Kidney (tissue), 14 donors: ENCODE results near the gene NRP1. TPM values are rescaled to one million over a fixed set of nuclear protein-coding genes. Genes with fewer than 3 reads are reported as not detected.

ENCODE experiments used
- DNase-seq, 5 donors: peaks; one replicate each; pipeline ENCODE4 v3.0.0-alpha.2; 2013 to 2020
- FAIRE-seq: peaks from 2 replicates; lab custom pipeline; 2012; peaks lifted over from hg19 to GRCh38; lab: Jason Lieb, UNC
- H3K27ac ChIP-seq, 2 donors: one replicate each; pipeline ENCODE4 v1.7.0; 2013; ENCODE audit warnings: low read depth in 2 of 2, low read length in 2 of 2, inconsistent platforms in 1 of 2
- H3K27me3 ChIP-seq: one replicate; pipeline ENCODE4 v1.7.1; 2013; ENCODE audit warnings: low read length, inconsistent platforms; ENCODE audit not compliant: control insufficient read depth, insufficient read depth
- H3K36me3 ChIP-seq, 3 donors: one replicate each; pipeline versions ENCODE4 v1.7.0 to v1.7.1; 2013; ENCODE audit warnings: low read length in 3 of 3, control low read depth in 1 of 3, inconsistent platforms in 1 of 3; ENCODE audit not compliant: insufficient read depth in 3 of 3, control insufficient read depth in 2 of 3
- H3K4me1 ChIP-seq, 3 donors: one replicate each; pipeline versions ENCODE4 v1.7.0 to v1.7.1; 2013; ENCODE audit warnings: low read length in 3 of 3, inconsistent platforms in 1 of 3, low read depth in 1 of 3; ENCODE audit not compliant: control insufficient read depth in 2 of 3, insufficient read depth in 2 of 3
- H3K4me3 ChIP-seq, 3 donors: one replicate each; pipeline versions ENCODE4 v1.7.0 to v1.8.1; 2013; ENCODE audit warnings: low read length in 3 of 3, control low read depth in 1 of 3, inconsistent platforms in 1 of 3
- H3K9ac ChIP-seq, 3 donors: one replicate each; pipeline versions ENCODE4 v1.7.0 to v1.7.1; 2013; ENCODE audit warnings: low read length in 3 of 3, control low read depth in 1 of 3, inconsistent platforms in 1 of 3
- H3K9me3 ChIP-seq, 3 donors: one replicate each; pipeline versions ENCODE4 v1.7.0 to v1.7.1; 2013; ENCODE audit warnings: low read length in 3 of 3, control low read depth in 1 of 3, inconsistent platforms in 1 of 3; ENCODE audit not compliant: control insufficient read depth in 2 of 3, insufficient read depth in 1 of 3
- intact Hi-C: fragments of 100-400 bp; cut with DNase I; formaldehyde crosslinking; loops from one replicate; pipeline ENCODE4 v1.11.1; 2022
- polyA plus RNA-seq: library from polyadenylated mRNA; stranded (reverse); fragments of 350-450 nt; fragmentation: Illumina TruSeq; extraction: RNeasy Lipid Tissue Mini Kit (QIAGEN cat#74804); gene quantifications from one replicate; pipeline ENCODE4 v1.2.3, GENCODE V29; 2014; ENCODE audit warnings: low read depth, low replicate concordance; ENCODE audit not compliant: insufficient read depth
- total RNA-seq: library from RNA; stranded (reverse); fragmentation: NEBNext Ultra II Directional; extraction: Animal tissue kit (Norgen Biotek cat#: 25700); gene quantifications from one replicate; pipeline ENCODE4 v1.2.1, GENCODE V29; 2021
- TF ChIP-seq, protein P1 (sequence below): IDR thresholded peaks from 3 replicates; pipeline ENCODE4 v1.5.1; 2012; ENCODE audit warnings: mild to moderate bottlenecking, moderate library complexity, borderline replicate concordance; ENCODE audit not compliant: insufficient read depth; ENCODE audit errors: extremely low read depth
- donor health status: control.
- donor health status: control.
- donor health status: control.
- donor health status: control.
- donor health status: control.
- donor health status: DM: yes; HTN: yes; CAD: no.
- donor health status: Normal renal cell carcinoma (clear cell type).

Gene NRP1
- total and polyA plus RNA-seq, 2 donors from 2014 or later = 40.5 to 243 TPM

DNA sequence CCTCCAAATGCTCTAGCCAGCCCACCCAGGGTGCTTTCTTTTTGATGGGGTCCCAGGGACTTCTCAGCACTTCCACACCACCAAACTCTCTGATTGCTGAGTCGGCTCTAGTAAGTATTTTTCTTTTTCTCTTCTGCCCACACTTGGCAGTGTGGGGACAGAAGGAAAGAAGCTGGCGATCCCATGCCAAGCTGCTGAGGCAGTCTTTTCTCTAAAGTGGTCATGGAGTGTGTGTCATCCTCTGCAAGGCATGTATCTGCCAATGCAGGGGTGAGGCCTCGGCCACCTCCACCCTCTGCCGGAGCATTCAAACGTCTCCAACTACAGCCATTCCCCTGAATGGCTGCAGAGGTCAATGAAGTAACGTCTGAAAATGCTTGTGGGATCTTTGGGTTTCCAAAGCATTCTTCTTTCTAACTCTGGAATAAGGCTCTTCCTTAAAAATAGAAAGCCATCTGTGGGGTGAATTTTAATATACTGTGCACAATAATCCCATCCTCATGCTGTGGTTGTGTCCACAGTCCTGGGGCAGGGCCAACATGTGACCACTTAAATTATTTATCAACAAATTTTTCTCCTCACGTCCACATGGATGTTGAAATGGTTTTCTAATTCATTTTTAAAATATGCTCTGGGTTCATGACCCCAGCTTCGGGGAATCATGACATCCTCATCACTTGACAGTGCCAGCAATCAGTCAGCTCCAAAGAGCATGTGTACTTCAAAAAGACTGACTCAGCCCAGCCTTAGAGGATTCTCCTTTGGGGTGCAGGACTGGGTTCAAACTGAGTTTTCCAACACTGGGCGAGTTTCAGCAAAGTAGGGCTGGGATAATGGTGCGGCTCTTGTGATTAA, 205.1 kb downstream of the NRP1 start:
- FAIRE-seq (no peak), DNase-seq (no peak)
- H3K27me3 ChIP-seq = no peaks in the 10 kb centered on the region
- H3K9ac ChIP-seq = no peak overlapping the region
- TF ChIP-seq, protein P1, sequence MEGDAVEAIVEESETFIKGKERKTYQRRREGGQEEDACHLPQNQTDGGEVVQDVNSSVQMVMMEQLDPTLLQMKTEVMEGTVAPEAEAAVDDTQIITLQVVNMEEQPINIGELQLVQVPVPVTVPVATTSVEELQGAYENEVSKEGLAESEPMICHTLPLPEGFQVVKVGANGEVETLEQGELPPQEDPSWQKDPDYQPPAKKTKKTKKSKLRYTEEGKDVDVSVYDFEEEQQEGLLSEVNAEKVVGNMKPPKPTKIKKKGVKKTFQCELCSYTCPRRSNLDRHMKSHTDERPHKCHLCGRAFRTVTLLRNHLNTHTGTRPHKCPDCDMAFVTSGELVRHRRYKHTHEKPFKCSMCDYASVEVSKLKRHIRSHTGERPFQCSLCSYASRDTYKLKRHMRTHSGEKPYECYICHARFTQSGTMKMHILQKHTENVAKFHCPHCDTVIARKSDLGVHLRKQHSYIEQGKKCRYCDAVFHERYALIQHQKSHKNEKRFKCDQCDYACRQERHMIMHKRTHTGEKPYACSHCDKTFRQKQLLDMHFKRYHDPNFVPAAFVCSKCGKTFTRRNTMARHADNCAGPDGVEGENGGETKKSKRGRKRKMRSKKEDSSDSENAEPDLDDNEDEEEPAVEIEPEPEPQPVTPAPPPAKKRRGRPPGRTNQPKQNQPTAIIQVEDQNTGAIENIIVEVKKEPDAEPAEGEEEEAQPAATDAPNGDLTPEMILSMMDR = no peak
- H3K4me1 ChIP-seq = peaks cover 0 to 7% (median 7%) of the 10 kb centered on the region in 3 donors
- no peaks in the 10 kb centered on the region for H3K9me3 ChIP-seq
- intact Hi-C loops = no loop called here
- no peak overlapping the region for H3K4me3 ChIP-seq
- H3K27ac ChIP-seq = peak overlapping the region; percentile 9 to 42
- no peaks in the 10 kb centered on the region for H3K36me3 ChIP-seq

DNA sequence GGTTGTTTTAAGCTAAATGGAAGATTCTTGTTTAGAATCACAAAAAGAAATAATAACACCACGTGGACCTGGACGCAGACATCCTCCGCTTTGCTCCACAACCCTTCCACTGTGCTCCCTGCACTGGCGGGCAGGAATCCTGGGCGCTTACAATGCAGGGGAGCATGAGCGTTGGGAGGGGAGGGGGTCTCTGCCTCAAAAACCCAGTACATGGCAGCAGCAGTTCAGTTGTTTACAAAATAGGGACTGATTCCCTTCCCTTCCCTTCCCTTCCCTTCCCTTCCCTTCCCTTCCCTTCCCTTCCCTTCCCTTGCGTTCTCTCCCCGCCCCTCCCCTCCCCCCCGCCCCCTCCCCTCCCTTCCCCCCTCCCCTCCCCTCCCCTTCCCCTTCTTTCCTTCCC, 206.8 kb downstream of the NRP1 start:
- intact Hi-C loops = no loop called here
- H3K4me3 ChIP-seq = no peak overlapping the region
- no peak for DNase-seq
- FAIRE-seq = no peak
- H3K27me3 ChIP-seq = no peaks in the 10 kb centered on the region
- TF ChIP-seq, protein P1 = no peak
- no peaks in the 10 kb centered on the region for H3K9me3 ChIP-seq
- H3K36me3 ChIP-seq = no peaks in the 10 kb centered on the region
- H3K27ac ChIP-seq = peak overlapping the region in 1 of 2 donors; percentile 63
- H3K4me1 ChIP-seq = peaks cover 0 to 7% (median 4%) of the 10 kb centered on the region in 3 donors
- no peak overlapping the region for H3K9ac ChIP-seq
